T-helper 9 cell (primary cell): Measurements from ENCODE around the gene MLST8.
A peak's percentile ranks its signal among the peaks of the same experiment; 100 is the strongest.

Source experiments
- DNase-seq: peaks from one replicate; pipeline ENCODE4 v3.0.0-alpha.2; 2020
- total RNA-seq, 2 donors: gene quantifications; one replicate each; lab custom pipeline; 2026; lab: John Stamatoyannopoulos, UW

MLST8 gene, protein sequence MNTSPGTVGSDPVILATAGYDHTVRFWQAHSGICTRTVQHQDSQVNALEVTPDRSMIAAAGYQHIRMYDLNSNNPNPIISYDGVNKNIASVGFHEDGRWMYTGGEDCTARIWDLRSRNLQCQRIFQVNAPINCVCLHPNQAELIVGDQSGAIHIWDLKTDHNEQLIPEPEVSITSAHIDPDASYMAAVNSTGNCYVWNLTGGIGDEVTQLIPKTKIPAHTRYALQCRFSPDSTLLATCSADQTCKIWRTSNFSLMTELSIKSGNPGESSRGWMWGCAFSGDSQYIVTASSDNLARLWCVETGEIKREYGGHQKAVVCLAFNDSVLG
- total RNA-seq, result 21.2 to 22.3 reads per million in 2 donors

DNA sequence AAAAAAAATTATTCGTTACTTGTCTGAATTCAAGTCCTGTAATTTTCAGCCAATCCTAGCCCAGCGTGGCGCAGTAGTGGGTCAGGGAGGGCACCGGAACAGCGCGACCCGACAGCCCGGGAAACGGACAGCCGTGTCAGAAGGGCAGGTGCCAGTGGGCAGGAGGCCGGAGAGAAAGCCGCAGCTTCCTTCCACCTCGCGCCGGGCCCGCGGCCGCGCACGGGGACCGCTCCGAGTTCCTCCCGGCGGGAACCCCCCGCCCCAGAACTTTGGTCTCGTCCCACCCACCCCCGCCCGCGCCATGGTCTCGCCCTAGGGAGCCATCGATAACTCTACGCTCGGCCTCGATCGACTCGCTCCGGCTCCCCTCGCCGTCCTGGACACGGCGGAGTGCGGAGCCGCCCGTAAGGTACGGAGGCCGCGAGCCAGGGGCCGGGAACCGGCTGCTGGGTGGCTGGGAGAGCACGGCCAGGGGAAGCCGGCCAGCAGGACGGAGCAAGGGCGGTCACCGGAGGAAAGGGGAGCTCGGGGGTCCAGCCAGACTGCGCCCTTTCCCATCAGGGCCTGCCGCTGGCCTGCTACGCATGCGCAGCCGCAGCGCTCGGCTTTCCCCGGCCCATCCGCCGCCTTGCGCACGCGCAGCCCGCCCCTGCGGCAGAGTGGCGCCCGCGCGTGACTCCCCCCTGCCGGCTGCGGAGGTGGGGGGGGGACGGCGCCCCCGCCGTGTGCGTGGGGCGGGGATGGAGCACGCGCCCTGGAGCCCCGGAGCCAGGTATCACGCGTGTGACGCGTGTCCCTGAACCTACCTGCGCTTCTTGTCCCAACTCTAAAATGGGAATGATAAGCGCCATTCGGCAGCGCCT lies at the start of gene MLST8:
MLST8 (plus strand) TSS at position 351 of the 863 bp plus-strand sequence. CDS start 632 bp downstream, outside the sequence.
- peak; percentile 91 for DNase-seq

DNA sequence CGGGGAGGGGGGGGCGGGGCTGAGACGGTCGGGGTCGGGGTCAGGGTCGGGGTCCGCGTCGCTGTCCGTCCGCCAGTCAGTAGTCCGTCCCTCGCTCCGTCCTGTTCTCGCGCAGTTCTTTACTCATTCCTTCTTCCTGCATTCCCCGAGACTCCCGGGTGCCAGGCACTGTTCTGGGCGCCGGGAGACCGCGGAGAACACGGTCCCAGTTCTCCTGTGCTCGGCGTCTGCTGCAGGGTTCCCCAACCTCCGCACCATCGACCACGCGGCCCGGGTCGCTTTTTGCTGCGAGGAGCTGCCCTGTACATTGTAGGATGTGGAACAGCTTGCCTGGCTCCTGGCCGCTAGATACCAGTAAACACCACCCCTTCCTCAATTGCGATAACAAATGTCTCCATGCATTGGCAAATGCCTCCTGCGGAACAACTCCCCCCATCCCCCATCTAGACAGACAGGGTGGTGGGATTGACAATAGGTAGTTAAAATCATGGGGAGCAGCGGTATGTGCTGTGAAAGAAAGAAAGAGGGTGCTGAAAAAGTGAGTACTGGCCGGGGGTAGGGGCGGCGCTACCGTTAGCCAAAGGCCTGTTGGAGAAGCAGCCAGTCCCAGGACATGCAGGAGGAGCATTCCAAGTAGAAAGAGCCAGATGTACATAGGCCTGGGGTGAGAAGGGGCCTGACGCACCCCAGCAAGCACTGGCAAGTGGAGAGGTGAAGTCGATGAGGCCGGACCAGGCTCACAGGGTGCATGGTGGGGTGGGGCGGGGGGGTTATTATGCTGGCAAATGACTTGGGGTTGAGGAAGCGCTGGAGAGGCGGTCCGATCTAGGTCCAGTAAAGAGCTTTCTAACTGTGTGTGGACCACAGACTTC lies 49.0 kb upstream of the MLST8 start:
- no peak for DNase-seq

DNA sequence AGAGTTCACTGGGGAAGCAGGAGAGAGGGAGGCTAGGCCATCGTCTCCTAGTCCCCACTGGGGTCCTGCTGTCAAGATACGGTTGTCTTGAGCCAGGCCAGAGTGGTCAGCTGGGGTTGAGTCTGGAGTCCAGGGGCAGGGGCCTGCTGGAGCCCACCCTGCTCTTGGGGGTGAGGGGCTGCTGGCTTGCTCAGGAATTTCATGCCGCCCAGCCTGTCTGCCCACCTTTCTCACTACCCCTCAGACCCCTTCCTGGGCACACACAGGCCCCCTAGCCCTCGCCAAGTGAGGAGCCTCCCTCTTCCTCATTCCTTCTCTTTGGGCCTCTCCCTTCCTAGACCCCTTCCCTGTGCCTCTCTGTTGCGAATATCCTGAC lies 48.4 kb upstream of the MLST8 start:
- no peak for DNase-seq

DNA sequence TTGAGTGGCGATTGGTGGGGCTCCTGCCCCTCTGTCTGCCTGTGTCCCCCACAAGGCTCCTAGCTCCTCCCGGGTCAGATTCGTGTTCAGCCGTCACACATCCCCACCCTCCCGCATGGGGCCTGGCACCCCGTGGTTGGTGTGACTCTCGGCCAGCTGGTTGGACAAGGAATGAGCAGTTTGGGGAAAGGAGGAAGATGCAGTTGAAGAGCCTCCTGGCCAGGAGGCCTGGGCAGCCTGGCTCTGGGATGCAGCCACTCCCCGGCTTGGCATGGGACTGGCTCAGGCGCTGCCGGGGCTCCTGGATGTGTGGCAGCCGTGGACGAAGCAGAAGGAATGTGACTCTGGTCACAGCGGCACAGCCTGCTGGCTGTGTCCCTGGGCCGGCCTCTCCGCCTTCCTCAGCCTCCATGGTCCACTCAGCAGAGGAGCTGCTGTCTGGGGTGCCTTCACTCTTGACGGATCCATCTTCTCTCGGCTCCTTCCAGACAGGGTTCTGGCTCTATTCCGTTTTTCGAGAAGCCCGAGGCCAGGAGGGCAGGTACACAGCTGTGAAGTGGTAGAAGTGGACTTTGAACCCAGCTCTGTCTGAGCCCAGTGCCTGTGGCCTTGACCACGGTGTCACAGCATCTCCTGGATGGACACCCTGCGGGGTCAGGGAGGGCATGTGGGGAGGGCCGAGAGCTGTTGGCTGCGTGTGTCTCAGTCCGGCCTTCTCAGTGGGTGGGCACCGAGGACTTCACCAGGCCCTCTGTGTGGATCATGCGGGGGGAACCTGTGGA lies 47.6 kb upstream of the MLST8 start:
- DNase-seq, result no peak

DNA sequence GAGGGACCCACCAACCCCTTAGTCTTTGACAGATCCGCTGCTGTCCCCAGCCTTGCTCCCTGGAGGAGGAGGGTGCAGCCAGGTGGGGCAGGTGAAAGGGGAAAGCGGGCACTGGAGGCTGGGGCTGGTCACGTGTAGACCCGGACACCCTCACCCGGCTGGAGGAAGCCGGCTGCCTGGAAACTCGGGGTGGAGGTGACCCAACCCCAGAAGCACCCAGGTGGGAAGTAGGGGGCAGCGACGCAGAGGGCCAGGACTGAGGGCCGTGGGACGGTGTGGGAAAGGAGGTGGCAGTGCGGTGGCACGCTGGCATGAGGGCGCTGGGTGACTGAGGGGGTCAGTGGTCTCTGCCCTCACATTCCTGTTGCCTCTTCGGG lies 47.0 kb upstream of the MLST8 start:
- no peak for DNase-seq

DNA sequence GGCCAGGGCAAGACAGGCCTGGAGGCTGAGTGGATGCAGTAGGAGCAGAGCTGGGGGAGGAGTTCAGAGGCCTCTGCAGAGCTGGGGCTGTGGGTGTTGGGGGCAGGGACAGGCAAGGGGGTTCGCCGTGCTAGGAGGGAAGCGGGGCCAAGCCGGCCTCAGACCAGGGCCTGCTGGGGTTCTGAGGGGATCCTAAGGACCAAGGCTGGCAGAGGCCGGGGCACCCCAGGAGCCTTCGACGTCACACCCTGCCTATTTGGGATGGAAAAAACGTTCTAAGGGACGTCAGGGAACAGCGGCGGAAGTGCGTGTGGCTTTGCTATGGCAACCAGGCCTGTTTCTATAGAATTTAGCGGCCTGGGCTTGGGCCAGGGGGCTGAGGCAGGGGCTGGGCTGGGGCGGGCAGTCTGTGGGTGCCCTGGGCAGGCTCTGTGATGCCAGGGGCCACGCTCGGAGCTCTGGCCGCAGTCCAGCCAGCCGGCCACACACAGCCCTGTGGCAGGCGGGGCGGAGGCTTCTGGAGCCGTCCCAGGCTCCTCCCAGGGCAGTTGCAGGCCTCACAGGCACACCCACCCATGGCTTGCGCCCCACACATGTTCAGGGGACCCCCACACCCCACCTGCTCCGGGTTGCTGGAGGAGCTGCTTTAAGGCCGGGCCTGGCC lies 45.9 kb upstream of the MLST8 start:
- no peak for DNase-seq

DNA sequence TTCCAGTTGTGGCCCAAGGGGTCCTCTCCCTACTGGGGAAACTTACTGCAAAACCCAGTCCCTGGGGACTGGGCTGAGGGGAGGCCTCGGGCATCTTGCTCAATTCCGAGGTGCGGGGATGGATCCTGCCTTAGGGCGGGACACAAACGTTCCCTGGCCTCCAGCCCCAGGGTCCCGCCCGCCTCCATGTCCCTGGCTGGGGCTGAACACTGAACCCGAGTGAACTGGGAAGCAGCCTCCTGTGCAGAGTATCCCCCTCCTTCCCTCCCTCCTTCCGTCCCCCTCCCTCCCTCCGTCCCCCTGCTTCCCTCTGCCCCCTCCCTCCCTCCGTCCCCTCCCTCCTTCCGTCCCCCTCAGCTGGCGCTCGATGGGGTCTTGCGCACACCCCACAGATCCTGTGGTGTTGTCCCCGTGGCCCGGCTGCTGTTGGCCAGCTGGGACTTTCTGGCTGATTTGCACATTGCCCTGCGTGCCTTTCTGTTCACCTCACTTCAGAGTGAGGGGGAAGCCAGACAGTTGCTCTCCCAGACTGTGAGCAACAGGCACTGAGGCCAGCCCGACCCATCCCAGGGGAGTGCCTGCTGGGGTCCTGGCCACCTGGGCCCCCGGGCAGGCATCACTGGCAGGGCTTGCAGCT lies 44.2 kb upstream of the MLST8 start:
- DNase-seq, result no peak

DNA sequence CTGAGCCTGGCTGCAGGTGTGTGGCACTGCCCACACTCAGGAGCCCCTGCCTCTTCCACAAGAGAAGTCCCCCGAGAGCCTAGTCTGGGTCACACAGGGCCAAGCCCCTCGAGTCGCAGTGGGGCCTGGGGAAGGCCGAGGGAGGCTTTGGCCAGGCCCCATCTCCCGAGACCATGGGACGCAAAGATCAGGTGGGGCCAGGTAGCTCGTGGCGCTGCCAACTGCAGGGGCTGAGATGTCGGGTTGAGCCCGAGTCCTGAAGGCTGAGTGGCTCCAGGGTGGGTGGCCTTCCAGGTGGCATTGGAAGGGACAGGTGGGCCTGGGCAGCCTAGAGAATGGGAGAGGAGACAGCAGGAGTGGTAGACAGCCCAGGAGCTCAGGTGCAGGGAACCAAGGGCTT lies 43.3 kb upstream of the MLST8 start:
- DNase-seq, result no peak

DNA sequence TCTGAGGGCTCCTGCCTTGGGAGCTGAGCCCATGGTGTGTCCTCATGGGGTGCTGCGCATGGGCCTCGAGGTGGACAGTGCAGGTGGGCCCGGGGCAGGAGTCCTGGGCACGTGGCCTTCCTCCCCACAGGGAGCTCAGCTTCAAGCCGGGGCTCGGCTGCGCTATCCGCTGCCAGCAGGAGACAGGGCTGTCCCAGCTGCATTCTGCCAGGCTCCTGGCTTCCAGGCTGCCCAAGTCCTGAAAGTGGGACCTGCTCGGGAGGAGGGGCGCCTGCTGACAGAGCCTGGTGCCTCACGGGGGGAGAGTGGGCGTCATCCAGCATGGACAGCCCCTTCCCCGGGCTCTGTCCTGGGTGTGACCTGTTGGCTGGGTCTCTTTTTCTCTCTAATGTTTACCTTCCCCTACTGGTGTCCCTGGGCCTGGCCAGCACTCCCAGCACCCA lies 42.6 kb upstream of the MLST8 start:
- DNase-seq, result no peak

DNA sequence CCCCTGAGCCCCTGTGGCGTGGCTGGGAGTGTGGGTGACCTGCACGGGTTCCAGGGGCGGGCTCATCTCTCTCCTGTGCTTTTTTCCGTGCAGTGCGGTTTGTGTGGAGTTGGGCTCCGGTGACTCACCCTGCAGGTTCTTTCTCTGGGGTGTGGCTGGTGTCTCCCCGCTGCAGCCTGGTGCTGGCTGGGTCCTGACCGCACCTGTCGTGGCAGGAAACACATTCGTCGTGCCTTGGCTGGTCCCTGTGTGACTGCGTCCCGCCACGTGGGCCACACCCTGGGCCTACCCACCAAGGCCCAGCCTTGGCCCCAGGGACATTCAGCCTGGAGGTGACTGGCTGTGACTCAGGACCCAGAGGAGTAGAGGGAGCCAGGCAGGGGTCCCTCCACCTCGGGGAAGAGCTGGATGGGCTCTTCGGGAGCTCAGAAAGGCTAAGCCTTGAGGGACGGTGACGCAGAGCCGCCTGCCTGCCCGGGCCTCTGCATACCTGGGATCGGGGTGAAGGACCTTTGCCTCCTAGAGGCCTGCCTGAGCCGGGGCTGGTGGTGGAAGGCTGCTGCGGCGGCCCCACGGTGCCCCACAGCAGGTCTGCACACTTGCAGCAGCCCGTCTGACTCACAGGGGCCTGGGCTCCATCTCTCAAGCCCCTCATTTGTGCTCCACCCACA lies 41.9 kb upstream of the MLST8 start:
- no peak for DNase-seq

DNA sequence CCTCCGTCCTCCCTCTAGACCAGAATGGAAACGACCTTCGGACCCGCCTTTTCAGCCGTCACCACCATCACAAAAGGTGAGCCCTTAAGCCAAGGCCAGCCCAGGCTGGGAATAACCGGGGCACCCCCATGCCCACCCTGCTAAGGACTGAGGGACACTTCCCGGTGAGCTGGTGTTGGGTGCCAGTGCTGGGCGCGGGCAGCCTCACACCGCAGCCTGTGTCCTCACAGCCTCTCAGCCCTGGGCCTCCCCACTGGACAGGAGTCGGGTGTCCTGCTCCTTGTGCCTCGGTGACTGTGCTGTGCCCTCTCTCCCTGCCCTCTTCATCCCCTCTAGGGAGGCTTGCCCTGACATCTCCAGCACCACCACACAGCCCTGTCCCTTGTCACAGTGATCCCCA lies 39.4 kb upstream of the MLST8 start:
- no peak for DNase-seq

DNA sequence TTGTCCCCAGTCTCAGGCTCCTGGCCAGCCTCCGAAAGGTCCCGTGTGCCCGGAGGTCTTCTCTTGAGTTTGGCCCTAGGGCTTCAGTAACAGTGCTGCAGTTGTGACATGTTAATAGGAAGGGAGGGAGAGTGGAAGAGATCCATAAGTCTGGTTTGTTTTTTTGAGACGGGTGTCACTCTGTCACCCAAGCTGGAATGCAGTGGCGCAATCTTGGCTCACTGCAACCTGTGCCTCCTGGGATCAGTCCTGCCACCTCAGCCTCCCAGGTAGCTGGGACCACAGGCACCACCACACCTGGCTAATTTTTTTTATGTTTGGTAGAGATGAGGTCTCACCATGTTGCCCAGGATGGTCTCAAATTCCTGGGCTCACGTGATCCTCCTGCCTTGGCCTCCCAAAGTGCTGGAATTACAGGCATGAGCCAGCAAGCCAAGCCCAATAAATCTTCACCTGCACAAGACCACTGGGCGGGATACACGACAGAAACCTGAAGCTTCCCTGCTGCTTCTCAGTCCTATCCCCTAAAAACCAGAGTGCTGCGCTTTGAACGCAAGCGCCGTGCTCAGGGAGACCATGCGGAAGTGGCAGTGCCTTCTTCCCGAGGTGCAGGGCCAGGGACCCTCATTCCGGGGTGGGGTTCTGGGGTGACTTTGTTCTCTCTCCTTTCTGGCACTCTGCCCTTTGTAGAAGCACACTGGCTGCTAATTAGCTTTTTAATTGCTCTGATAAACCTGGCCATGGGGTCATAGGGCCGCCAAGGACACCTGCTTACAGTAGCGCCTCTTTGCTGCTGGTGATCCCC lies 38.8 kb upstream of the MLST8 start:
- DNase-seq, result no peak

DNA sequence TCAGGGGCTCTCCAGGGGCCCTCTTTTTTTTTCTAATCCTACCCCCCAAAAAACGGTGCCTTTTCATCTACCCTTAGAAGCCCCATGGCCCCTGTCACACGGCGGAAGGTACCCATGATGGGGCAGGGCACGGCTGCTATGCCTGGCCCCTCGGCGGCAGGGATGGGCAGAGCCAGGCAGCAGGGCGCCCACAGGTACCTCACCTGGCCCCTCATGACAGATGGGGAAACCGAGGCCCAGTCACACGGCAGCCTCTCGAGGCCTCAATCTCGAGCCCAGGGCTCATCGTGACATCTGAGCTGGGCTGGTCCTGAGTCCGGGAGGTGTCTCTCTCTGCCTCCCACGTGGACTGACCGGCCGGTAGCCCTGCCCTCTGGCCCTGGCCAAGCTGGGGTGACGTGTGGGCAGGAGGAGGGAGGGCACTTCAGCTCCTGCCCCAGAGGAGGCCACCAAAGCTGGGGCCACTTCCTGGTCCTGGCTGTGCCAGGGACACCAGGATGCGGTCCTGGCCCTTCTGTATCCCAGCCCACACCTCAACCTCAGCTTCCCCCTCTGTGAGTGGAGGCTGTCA lies 38.1 kb upstream of the MLST8 start:
- no peak for DNase-seq

DNA sequence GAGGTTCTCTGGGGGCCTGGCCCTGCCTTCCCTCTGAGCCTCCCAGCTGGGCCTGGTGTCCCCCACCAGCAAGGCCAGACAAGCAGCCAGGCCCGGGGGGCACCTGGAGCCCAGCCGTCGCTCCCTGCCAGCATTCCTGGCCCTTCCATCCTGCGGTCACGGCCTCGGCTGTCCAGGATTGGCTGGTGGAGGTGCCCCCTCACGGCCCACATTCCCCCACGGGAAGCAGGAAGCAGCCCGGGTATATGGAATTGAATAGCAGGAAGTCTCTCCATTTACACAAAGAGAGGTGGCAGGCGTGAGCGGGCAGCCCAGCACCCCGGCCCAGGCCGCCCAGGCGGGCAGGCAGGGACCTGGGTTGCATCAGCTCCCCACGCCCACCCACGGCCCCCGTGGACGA lies 35.2 kb upstream of the MLST8 start:
- no peak for DNase-seq

DNA sequence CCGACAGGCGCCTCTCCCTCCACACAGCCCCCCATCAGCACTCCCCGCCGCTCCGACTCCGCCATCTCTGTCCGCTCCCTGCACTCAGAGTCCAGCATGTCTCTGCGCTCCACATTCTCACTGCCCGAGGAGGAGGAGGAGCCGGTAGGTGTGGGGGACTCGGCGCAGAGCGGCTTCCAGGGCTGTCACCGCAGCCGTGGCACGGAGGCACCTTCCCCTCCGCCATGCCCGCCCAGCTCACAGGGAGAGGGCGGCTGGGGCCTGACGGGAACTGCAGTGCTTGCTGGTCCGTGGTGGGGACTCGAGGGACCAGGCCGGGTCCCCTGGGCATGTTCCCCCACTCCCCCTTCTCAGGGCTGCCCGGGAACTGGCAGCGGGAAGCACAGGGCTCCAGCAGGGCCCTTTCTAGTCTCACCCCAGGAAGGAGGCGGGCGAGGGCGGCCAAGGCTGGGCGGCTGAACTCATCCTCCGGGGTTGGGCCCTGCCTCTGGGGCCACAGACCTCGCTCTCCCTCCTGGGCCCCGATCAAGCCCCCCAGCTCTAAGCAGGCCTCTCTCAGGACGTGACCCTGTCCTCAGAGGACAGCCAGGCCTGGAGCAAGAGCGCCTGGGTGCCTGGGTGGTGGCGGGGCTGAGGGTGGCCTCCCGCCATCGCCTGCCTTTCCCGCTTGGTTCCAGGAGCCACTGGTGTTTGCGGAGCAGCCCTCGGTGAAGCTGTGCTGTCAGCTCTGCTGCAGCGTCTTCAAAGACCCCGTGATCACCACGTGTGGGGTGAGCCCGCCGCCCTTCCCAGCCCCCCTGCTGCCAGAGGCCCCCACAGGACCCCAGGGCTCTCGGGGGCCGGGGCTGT lies 34.4 kb upstream of the MLST8 start:
- DNase-seq, result no peak

DNA sequence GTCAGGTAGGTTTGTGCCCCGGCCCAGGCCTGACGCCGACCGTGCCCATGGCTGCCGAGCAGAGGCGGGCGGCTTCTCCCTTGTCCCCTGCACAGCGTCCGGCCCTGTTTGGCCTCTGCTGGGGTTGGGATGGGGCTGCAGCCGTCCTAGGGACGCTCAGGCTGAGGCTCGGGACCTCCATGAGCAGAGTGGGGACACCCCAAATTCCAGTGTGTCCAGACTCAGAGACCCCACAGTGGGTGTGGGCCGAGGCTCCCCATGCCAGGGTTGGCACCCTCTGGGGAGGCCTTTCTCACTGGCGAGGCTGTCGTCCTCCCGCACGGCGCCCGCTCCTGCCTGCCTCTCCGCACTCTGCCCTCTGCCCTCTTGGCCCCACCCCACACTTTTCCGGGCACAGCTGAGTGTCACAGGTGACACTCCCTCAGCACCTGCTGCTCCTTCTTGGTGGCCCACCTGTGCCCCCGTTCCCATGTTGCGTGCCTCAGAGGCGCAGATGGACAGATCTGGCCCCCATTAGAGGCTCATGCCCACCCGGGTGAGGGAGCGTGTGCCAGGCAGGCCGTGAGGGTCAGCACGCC lies 33.6 kb upstream of the MLST8 start:
- DNase-seq, result no peak

DNA sequence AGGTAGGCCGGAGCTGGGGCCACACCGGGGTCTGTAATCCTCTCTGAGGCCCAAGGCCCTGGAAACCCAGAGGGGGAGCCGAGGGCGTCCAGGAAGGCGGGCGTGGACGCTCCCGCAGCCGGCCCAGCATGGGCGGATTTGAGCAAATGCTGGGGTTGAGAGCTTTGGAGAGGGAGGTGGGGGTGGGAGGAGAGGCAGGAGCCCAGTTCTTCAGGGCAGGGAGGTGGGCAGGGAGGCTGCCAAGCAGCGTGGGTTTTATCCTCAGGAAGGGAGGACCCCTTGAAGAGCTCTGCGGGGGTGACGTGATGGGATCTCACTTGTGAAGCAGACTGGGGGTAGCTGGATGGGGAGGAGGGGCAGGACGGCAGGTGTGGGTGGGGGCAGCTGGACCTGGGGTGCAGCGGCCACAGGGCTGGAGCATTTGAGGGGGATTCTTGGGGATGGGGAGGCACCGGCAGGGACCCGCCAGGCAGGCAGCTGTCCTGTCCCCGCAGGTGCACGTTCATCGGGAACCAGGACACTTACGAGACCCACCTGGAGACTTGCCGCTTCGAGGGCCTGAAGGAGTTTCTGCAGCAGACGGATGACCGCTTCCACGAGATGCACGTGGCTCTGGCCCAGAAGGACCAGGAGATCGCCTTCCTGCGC lies 32.4 kb upstream of the MLST8 start:
- DNase-seq, result no peak
